Measurements from ENCODE around the gene GRIN1.

DNA sequence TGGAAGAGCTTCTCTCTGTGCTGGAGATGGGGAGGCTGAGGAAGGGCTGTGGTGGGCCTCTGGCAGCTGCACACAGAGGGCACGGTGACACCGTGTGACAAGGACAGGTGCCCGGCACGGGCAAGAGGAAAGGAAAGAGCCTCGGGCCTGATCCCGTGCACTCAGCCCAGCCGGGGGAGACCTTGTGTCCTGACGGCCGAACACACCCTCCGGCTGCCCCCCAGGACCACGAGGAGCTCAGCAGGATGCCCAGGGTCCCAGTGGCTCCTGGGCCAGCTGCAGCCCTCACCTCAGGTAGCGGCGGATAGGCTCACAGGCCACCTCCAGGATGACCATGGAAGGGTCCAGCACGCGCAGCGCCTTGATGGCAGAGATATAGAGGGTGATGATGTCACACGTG is 43.9 kb downstream of the GRIN1 start:
- TF ChIP-seq, protein P1, sequence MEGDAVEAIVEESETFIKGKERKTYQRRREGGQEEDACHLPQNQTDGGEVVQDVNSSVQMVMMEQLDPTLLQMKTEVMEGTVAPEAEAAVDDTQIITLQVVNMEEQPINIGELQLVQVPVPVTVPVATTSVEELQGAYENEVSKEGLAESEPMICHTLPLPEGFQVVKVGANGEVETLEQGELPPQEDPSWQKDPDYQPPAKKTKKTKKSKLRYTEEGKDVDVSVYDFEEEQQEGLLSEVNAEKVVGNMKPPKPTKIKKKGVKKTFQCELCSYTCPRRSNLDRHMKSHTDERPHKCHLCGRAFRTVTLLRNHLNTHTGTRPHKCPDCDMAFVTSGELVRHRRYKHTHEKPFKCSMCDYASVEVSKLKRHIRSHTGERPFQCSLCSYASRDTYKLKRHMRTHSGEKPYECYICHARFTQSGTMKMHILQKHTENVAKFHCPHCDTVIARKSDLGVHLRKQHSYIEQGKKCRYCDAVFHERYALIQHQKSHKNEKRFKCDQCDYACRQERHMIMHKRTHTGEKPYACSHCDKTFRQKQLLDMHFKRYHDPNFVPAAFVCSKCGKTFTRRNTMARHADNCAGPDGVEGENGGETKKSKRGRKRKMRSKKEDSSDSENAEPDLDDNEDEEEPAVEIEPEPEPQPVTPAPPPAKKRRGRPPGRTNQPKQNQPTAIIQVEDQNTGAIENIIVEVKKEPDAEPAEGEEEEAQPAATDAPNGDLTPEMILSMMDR (IDR thresholded peaks at IDR 0.05), result no peak
- no peak for TF ChIP-seq POLR2A (IDR thresholded peaks at IDR 0.05)
- no peak for TF ChIP-seq POLR2AphosphoS5 (IDR thresholded peaks at IDR 0.05)
